ENCODE results near the gene PCID2.

- TF ChIP-seq CTCF (IDR thresholded peaks at IDR 0.05), result no peak
- TF ChIP-seq POLR2AphosphoS5 (IDR thresholded peaks at IDR 0.05; ENCODE audit: insufficient read depth in 1 of 2, low read depth in 1 of 2), result no peak
Observed at GRCh38 chr13:113140677-113141600, 67.5 kb downstream of the PCID2 start.
